DLD1 (cell line): ENCODE measurements around the gene RBM4.

Experiments
- in situ Hi-C: cut with HindIII; loops from 2 replicates; pipeline ENCODE4 v1.10.0; 2017; ENCODE audit warnings: low sequenced_read_pairs

RBM4 gene

DNA sequence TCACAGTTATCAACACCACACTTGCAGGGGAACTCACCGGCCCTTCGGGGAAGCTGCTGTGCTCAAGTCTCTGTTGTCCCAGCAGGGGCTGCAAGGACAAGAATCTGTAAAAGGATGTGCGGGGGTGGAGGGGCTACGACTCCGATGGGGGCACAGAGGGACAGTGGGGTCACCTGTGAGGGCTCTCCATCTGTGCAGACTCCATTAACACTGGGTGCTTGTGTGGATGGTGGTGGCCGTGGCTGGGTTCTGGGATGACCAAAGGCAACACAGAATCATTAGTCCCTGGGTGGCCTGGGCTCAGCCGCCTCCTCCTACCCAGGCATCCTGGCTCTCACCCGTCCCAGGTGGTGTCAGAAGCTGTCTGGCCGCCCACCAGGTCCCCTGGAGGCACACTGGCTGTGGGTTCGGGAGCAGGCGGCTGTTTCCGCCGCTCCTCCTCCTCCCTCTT, 49.4 kb downstream of the RBM4 start:
- in situ Hi-C loops: no loop called here

DNA sequence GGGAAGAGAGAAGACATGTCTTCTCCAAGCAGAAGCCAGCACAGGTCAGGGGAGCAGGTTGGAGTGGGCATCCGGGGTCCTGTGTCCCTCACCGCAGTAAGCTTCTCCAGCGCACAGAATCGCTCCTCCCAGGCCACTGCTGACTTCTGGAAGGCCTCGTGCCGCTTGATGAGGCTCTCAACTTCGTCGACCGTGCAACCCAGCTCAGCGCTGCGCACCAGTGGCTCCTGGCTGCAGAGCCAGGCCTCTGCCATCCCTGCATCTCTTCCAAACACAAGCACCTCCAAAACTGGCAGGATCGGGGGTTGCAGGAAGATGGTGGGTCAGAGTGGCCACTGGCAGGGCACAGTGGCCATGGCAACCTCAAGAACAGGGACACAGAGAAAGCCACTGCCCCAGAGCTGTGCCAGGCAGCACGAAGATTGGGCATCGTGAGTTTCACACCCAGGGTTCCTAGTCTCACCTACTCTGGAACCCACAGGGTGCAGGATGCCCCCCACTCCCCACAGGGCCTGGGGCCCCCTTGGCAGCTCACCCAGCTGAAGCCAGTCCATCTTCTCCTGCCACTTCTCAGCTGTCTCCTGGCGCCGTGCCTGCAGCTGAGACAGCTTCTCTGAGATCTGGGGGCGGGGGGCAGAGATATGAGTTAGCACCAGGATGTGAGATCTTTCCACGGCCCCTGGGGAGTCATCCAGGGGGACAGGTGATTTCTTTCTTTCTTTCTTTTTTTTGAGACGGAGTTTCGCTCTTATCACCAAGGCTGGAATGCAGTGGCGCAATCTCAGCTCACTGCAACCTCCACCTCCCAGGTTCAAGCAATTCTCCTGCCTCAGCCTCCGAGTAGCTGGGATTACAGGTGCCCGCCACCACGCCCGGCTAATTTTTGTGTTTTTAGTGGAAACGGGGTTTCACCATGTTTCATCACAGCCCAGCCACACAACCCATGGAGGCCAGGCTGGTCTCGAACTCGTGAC, 50.3 kb downstream of the RBM4 start:
- in situ Hi-C loops: no loop called here

DNA sequence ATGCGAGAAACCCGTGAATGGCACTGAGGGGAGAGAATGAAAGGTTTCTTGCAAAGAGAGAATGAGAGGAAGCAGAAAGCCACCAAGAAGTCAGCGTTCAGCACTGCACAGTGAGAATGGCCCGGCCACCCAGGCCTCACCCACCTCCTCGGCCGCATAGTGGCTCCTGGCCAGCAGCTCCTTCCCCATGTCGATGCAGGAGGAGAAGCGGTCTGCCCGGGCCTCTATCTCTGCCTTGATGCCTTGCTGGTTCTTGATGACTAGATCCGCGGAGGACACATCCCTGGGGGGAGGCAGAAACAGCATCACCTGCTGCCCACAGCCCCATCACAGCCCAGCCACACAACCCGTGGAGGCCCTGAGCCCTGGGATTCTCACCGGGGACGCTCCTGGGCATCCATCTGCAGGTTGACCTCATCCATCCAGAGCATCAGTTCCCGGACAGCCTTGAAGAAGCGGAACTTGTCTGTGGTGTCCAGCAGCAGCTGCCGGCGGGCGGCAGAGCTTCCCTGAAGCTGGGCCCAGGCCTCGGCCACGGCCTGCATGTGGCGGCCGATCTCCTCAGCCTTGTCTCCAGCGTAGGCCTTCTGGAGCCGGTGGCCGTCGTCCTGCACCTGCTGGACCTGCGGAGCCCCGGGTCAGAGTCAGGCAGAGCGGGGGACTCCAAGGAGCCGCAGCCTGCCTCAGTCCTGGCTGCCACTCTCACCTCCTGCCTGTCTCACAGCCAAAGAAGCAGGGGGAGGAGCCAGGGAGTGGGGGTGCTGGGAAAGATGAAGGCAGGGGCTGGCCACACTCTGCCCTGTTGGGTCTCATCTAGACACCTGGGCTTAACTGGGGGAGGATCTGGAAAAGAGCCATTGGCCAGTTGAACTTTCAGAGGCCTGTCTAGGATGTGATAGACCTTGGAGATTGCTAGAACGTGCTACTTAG, 51.4 kb downstream of the RBM4 start:
- in situ Hi-C loops: no loop called here

DNA sequence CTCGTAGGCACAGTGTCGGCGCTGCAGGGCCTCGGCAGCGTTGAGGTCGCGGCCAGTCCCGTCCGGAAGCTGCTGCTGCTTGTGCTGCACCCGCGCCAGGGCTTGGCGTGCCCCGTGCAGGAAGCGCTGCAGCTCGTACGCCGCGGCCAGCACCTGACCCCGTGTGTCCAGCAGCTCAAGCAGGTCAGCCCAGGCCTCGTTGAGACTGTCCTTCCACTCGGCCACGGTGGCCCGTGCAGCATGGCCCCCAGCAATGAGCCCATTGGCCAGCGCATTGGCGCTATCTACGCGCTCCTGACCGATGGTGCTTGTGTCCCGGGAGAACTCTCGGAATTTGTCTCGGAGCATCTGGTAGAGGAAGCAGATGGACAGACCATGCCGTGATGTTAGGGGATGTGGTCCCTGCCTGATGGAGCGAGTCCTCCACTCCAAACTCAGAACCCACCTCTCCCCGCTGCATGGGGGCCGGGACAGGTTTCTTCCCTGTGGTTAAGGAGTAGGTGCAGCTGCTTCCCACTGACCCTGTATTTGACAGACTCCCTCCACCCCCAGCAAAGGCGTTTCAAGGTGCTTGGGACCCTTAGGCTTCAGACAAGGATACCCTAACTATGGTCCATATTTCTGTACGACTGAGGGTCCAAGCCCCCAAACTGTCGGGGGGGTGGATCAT, 52.9 kb downstream of the RBM4 start:
- in situ Hi-C loops: no loop called here

DNA sequence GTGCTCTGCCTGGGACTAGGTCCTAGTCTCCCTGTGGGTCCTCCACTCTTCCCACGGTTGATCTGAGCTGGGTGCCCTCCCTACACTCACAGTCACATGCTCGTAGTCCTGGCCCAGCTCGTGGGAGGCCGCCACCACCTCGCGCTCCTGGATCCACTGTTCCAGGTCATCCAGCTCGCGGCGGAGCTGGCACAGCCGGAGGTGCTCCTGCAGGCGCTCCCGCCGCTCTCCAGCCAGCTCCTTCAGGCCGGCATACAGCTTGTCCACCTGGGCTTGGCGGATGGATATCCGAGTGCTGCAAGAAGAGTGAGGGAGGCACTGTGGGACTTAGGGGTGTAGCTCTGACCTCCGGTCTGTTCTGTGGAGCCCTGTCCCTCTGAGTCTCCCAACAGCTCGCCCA, 53.9 kb downstream of the RBM4 start:
- in situ Hi-C loops: no loop called here

DNA sequence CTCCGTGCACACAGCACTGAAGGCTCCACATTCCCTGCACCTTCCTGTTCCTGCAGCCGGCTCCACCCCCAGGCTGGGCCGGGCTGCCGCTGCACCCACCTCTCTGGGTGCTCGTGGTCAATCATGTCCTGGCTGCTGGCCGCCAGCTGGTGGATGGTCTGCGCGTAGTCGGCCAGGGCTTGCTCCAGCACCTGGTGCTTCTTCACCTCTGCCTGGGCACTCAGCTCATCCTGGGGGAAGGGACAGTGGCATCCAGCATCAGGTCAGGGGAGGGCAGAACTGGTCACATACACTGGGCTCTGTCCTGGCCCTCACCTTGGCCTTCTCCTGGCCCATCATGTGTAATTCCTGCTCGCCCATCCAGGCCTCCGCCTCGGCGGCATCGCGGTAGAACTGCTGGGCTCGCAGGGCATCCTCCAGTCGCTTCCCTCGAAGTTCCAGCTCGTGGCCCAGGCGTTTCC, 54.4 kb downstream of the RBM4 start:
- in situ Hi-C loops: no loop called here

DNA sequence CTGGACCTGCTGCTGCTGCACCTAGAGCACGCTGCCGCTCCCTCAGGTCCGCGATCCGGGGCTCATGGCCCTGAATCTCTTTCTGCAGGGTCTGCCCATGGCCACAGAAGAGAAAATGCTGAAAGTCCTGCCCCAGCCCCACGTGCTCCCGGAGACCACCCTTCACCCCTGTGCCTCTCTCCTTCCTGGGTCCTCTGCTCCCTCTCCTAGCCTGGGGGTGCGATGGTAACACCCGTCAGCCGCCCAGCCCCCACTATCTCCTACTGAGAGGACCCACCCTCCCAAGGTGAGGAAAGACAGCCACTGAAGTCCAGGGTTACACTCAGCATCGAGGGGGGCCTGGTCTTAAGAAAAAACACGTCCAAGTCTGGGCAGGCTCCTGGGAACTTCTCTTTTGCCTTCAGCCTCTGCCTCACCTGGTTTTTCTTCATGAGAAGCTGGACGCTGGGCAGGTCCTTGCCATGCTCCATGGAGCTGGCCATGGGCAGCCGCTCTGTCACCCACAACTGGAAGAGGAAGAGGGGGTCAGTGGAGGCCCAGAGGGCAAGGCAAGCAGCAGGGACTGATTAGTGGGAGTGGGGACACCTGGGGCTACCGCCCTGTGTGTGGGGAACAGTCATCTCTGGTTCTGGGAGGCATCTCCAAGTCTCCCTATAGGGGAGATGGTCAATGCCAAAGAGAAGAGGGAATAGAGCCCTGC, 55.0 kb downstream of the RBM4 start:
- in situ Hi-C loops: no loop called here

DNA sequence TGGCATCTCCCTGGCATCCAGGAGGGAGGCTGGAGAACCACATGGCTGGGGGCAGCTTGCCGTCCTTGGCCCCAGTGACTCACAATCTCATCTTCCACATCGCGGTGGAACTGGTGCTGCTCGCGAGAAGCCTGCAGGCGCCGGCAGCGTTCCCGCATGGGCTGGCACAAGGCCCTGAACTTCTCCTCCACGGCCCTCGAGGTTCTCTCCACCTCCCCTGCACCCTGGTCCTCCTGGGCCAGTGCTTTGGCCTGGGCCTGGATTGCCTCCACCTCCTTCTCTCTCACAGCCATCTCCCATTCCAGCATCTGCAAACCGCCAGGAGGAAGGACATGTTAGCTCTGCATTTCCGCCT, 55.5 kb downstream of the RBM4 start:
- in situ Hi-C loops: no loop called here

DNA sequence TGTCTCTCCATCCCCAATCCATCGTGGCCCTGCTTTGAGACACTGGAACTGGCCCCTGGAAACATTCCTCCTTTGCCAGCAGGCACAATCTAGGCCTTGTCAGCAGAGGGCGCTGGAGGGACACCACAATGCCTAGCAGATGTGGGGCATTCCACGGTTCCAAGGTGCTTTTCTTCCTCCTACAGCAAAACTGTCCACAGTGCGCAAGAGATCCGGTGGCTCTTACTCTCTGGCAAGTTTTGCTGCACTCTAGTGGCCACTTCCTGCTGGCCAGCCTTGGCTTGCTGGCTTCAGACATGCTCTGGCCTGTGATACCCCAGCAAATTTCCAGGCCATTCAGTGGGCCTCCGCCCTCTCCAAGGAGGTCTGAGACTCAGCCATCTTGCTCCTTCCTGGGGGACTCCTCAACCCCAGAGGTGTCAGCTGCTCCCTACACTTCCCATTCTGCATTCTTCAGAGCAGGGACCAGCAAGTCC, 56.3 kb downstream of the RBM4 start:
- in situ Hi-C loops: no loop called here
